GM12878 (cell line): ENCODE measurements around the gene XYLB. TPM values are rescaled to one million over a fixed set of nuclear protein-coding genes. Genes with fewer than 3 reads are reported as not detected.

Experiments
- ATAC-seq: fragments of 200-7000 bp; cut with Tn5 transposase; 3 replicates; pipeline ENCODE4 v1.9.1; 2020; ENCODE audit warnings: mild to moderate bottlenecking, moderate library complexity
- BruUV-seq: library from RNA; stranded (reverse); fragments of 400-500 nt; replicated peaks from 2 replicates; lab custom pipeline; 2021; lab: Mats Ljungman, UMichigan
- CTCF ChIA-PET: fragments of 300-600 bp; sonication (Branson Sonifier 250); formaldehyde crosslinking; extraction: SDS; loops from one replicate; lab custom pipeline; 2021; ENCODE audit warnings: inconsistent platforms; lab: Yijun Ruan, JAX
- POLR2A ChIA-PET: fragments of 350-600 bp; formaldehyde crosslinking; extraction: SDS; loops from one replicate; lab custom pipeline; 2021; ENCODE audit warnings: inconsistent platforms; lab: Charles Lee
- RAD21 ChIA-PET: fragments of 300-600 bp; sonication (Branson Sonifier 250); formaldehyde crosslinking; loops from one replicate; lab custom pipeline; 2023; ENCODE audit warnings: antibody characterized with exemption; ENCODE audit not compliant: unreplicated experiment; lab: Charles Lee
- SMC1A ChIA-PET: fragments of 300-600 bp; sonication (Branson Sonifier 250); formaldehyde crosslinking; loops from one replicate; lab custom pipeline; 2023; ENCODE audit not compliant: unreplicated experiment, uncharacterized antibody; lab: Charles Lee
- DNase-seq: peaks from one replicate; pipeline ENCODE4 v3.0.0-alpha.2; 2011; ENCODE audit warnings: low read depth, low spot score
- FAIRE-seq: peaks from 3 replicates; lab custom pipeline; 2011; peaks lifted over from hg19 to GRCh38; lab: Jason Lieb, UNC
- H2AFZ ChIP-seq: 2 replicates; pipeline ENCODE4 v1.6.0; 2011; ENCODE audit warnings: low read depth, low read length, control low read depth; ENCODE audit not compliant: control insufficient read depth
- H3K27ac ChIP-seq: 2 replicates; pipeline ENCODE4 v1.5.1; 2011; ENCODE audit warnings: control low read depth; ENCODE audit not compliant: control insufficient read depth, insufficient read depth
- H3K27me3 ChIP-seq, 2 experiments: replicated peaks in 1 of 2; 2 replicates each; pipeline versions ENCODE4 v1.6.0 to v1.6.1; 2011; ENCODE audit warnings: low read length in 1 of 2; ENCODE audit not compliant: control insufficient read depth in 2 of 2, insufficient read depth in 2 of 2
- H3K36me3 ChIP-seq, 2 experiments: 2 replicates each; pipeline ENCODE4 v1.5.1; 2011; ENCODE audit warnings: low read length in 1 of 2; ENCODE audit not compliant: control insufficient read depth in 2 of 2, insufficient read depth in 2 of 2
- H3K4me1 ChIP-seq: 2 replicates; pipeline ENCODE4 v1.6.1; 2011; ENCODE audit warnings: mild to moderate bottlenecking, low read length, moderate library complexity, mixed read lengths; ENCODE audit not compliant: control insufficient read depth, insufficient read depth
- H3K4me2 ChIP-seq: 2 replicates; pipeline ENCODE4 v1.6.0; 2011; ENCODE audit warnings: control low read depth; ENCODE audit not compliant: control insufficient read depth, insufficient read depth
- H3K4me3 ChIP-seq: fragments of 200-600 bp; sonication (generic); 2 replicates; pipeline ENCODE4 v1.5.1; 2016
- H3K79me2 ChIP-seq: 2 replicates; pipeline ENCODE4 v1.6.0; 2011; ENCODE audit warnings: low read length; ENCODE audit not compliant: control insufficient read depth, insufficient read depth
- H3K9ac ChIP-seq: 2 replicates; pipeline ENCODE4 v1.8.0; 2011; ENCODE audit warnings: low read length, control low read depth, mixed read lengths; ENCODE audit not compliant: control insufficient read depth, insufficient read depth
- H3K9me3 ChIP-seq: replicated peaks from 3 replicates; pipeline ENCODE4 v1.5.1; 2011; ENCODE audit warnings: mild to moderate bottlenecking, low read length; ENCODE audit not compliant: control insufficient read depth, insufficient read depth
- H4K20me1 ChIP-seq: 2 replicates; pipeline ENCODE4 v1.6.0; 2011; ENCODE audit not compliant: control insufficient read depth, insufficient read depth
- CHD2 ChIP-seq: IDR thresholded peaks from 2 replicates; pipeline ENCODE4 v1.6.1; 2011; ENCODE audit warnings: low read depth, low read length, improper control_type of control experiment, borderline replicate concordance
- DPF2 ChIP-seq: fragments of 450-650 bp; IDR thresholded peaks from 2 replicates; pipeline ENCODE4 v1.6.1; 2017; ENCODE audit warnings: mild to moderate bottlenecking
- KLF5 ChIP-seq: fragments of 450-650 bp; IDR thresholded peaks from 2 replicates; pipeline ENCODE4 v1.6.1; 2014; ENCODE audit warnings: mild to moderate bottlenecking; ENCODE audit not compliant: partially characterized antibody
- MXI1 ChIP-seq: fragments of 150-350 bp; IDR thresholded peaks from 2 replicates; pipeline ENCODE4 v1.6.1; 2011; ENCODE audit warnings: low read depth, mild to moderate bottlenecking, inconsistent platforms, low read length, improper control_type of control experiment
- RAD21 ChIP-seq: IDR thresholded peaks from 2 replicates; pipeline ENCODE4 v1.6.1; 2011; ENCODE audit warnings: mild to moderate bottlenecking, low read depth, low read length, moderate library complexity; ENCODE audit not compliant: insufficient read depth
- TCF7 ChIP-seq: IDR thresholded peaks from 2 replicates; pipeline ENCODE4 v1.6.1; 2014; ENCODE audit warnings: antibody characterized with exemption, borderline replicate concordance
- ZBED1 ChIP-seq: IDR thresholded peaks from 2 replicates; pipeline ENCODE4 v1.6.1; 2016; ENCODE audit warnings: borderline replicate concordance
- WGBS: methylation state at CpG from one replicate; pipeline ENCODE4 v1.1.6; 2016; ENCODE audit warnings: low lambda C conversion rate; ENCODE audit not compliant: insufficient replicate concordance, insufficient coverage; ENCODE audit errors: missing lambda C conversion rate; 5-methylcytosine and 5-hydroxymethylcytosine counted together
- in situ Hi-C: fragments of 300-500 bp; cut with MboI; formaldehyde crosslinking; loops from 9 replicates; pipeline ENCODE4 v1.14.3; 2018; ENCODE audit warnings: mixed read lengths
- intact Hi-C: fragments of 100-400 bp; cut with micrococcal nuclease; formaldehyde crosslinking; loops from one replicate; pipeline ENCODE4 v1.14.2; 2022; ENCODE audit not compliant: unreplicated experiment
- polyA plus RNA-seq, 11 experiments: library from polyadenylated mRNA; depleted of rRNA in 4 of 11; unstranded in 6 of 11; stranded (reverse) in 5 of 11; fragments of >200 nt; fragmentation: Nextera tagmentation in 4 of 11; fragmentation: Illumina TruSeq in 1 of 11; extraction: Ambion mirVana in 4 of 11; extraction: Trizol in 1 of 11; gene quantifications; 1 replicate in 1 of 11; 2 replicates in 10 of 11; pipeline versions ENCODE4 v1.2.1 to v1.2.3, GENCODE V29; 2011 to 2016; ENCODE audit warnings: inconsistent platforms in 2 of 11, missing spikeins in 2 of 11, low read depth in 1 of 11
- total RNA-seq, 4 experiments: library from RNA; depleted of rRNA in 3 of 4; stranded (reverse); fragments of >200 nt in 3 of 4; fragmentation: Illumina TruSeq in 1 of 4; extraction: Trizol in 1 of 4; gene quantifications; 2 replicates each; pipeline versions ENCODE4 v1.2.1 to v1.2.3, GENCODE V29; 2013 to 2021
- TF ChIP-seq, protein P1 (sequence below): fragments of 450-650 bp; IDR thresholded peaks from 2 replicates; pipeline ENCODE4 v1.6.1; 2017; ENCODE audit warnings: borderline replicate concordance
- TF ChIP-seq, protein P2 (sequence below): fragments of 450-650 bp; IDR thresholded peaks from 2 replicates; pipeline ENCODE4 v1.6.1; 2017; ENCODE audit warnings: mild to moderate bottlenecking, low read depth, inconsistent platforms; ENCODE audit not compliant: poor library complexity, severe bottlenecking
- TF ChIP-seq, protein P3 (sequence below): fragments of 150-350 bp; IDR thresholded peaks from 2 replicates; pipeline ENCODE4 v1.6.1; 2014; ENCODE audit warnings: mild to moderate bottlenecking, low read depth, low read length

XYLB gene
- total and polyA plus RNA-seq, 10 of the 15 experiments (the other 5 are each of a cell fraction or from before 2014, with no cell fraction given), result 0.60 to 6.1 (median 3.5) TPM

DNA sequence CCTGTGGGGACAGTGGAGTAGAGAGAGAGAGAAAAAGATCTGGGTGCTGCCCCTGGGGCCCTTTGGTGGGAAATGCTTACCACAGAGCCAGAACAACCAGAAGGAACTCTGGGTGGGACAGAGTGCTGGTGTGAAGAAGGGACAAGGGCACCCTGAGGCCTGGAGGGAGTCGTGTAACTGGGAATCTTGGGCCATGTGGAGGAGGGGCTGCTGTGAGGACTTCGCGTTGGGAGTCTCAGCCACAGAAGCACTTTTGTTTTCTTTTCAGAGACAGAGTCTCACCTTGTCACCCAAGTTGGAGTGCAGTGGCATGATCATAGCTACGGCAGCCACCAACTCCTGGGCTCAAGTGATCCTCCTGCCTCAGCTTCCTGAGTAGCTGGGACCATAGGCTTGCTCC is 24.3 kb downstream of the XYLB start (continued):
- TF ChIP-seq, protein P1, sequence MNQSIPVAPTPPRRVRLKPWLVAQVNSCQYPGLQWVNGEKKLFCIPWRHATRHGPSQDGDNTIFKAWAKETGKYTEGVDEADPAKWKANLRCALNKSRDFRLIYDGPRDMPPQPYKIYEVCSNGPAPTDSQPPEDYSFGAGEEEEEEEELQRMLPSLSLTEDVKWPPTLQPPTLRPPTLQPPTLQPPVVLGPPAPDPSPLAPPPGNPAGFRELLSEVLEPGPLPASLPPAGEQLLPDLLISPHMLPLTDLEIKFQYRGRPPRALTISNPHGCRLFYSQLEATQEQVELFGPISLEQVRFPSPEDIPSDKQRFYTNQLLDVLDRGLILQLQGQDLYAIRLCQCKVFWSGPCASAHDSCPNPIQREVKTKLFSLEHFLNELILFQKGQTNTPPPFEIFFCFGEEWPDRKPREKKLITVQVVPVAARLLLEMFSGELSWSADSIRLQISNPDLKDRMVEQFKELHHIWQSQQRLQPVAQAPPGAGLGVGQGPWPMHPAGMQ, result no peak
- TF ChIP-seq MXI1, result no peak

DNA sequence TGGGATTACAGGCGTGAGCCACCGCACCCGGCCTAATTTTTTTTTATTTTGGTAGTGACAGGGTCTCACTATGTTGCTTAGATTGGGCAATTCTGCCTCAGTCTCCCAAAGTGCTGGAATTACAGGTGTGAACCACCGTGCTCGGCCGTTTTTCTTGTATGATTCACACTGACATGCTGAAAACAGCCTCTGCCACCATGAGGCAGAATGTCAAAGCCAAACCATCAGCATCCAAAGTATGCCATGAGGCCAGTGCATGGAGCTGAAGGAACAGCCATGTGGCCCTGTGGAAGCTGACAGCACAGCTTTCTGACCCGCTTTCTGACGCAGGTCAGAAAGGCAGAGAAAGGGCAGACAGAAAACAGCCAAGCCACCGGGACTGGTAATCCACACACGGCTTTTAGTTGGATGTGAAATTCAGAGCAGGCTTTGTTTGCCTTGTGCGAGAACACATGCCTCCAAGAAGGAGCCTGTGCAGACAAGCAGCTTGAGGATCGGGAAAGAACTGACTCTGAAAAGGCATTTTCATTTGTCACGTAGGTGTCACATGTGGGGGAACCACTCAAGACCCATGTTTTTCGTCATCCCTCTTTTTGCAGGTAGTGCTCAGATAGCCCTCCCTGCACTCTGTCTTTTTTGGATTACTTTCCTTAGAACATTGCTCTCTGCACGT is 25.1 kb downstream of the XYLB start:
- whole genome bisulfite sequencing, result 89% methylated on average over 15 of the region's 15 CpGs
- intact Hi-C loops, result no loop called here

More for the DNA sequence above, 25.1 kb downstream of the XYLB start:
- Histone ChIP-seq H3K4me3 (no peak overlapping the region), H2AFZ (no peak overlapping the region), H3K36me3 (peaks cover 0 to 5% of the 10 kb centered on the region in 2 experiments; a peak in 2 of 4 replicates), H3K27ac (no peak overlapping the region), H3K27me3 (no peaks in the 10 kb centered on the region), H3K9ac (no peak overlapping the region), H3K4me2 (no peak overlapping the region), H4K20me1 (no peaks in the 10 kb centered on the region), H3K4me1 (peaks cover 3% of the 10 kb centered on the region; the same call in 1 of the 2 replicates), H3K79me2 (no peaks in the 10 kb centered on the region), H3K9me3 (no peaks in the 10 kb centered on the region)
- POLR2A ChIA-PET, result no interaction called here
- in situ Hi-C loops, result no loop called here
- CTCF ChIA-PET, result interaction anchor here (0.7 kb wide), 1 partner anchor 140 kb away, joined by 3 read pairs; no protein-coding TSS in a partner anchor
- no peak for FAIRE-seq
- DNase-seq, result no peak
- no TSS peak for BruUV-seq
- TF ChIP-seq DPF2 (no peak), ZBED1 (no peak), CHD2 (no peak), RAD21 (no peak), TCF7 (no peak), KLF5 (no peak)
- TF ChIP-seq, protein P2, sequence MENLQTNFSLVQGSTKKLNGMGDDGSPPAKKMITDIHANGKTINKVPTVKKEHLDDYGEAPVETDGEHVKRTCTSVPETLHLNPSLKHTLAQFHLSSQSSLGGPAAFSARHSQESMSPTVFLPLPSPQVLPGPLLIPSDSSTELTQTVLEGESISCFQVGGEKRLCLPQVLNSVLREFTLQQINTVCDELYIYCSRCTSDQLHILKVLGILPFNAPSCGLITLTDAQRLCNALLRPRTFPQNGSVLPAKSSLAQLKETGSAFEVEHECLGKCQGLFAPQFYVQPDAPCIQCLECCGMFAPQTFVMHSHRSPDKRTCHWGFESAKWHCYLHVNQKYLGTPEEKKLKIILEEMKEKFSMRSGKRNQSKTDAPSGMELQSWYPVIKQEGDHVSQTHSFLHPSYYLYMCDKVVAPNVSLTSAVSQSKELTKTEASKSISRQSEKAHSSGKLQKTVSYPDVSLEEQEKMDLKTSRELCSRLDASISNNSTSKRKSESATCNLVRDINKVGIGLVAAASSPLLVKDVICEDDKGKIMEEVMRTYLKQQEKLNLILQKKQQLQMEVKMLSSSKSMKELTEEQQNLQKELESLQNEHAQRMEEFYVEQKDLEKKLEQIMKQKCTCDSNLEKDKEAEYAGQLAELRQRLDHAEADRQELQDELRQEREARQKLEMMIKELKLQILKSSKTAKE, result no peak
- TF ChIP-seq, protein P3, sequence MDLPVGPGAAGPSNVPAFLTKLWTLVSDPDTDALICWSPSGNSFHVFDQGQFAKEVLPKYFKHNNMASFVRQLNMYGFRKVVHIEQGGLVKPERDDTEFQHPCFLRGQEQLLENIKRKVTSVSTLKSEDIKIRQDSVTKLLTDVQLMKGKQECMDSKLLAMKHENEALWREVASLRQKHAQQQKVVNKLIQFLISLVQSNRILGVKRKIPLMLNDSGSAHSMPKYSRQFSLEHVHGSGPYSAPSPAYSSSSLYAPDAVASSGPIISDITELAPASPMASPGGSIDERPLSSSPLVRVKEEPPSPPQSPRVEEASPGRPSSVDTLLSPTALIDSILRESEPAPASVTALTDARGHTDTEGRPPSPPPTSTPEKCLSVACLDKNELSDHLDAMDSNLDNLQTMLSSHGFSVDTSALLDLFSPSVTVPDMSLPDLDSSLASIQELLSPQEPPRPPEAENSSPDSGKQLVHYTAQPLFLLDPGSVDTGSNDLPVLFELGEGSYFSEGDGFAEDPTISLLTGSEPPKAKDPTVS, result no peak
- RAD21 ChIA-PET, result no interaction called here
- SMC1A ChIA-PET, result no interaction called here
- ATAC-seq, result no peak
